Stimulated activated CD8-positive, alpha-beta memory T cell treated with anti-CD3 and anti-CD28 coated beads, Interleukin-2, amount 100 ng/mL, for 48 hours (primary cell): Measurements from ENCODE around the gene SLC38A10.
"Not testable (repeated sequence)": the region's sequence is repeated elsewhere in the genome, so short reads cannot be mapped to it uniquely, and the experiment has no call there.

ENCODE experiments used
- DNase-seq, 2 donors: peaks; one replicate each; pipeline ENCODE4 v3.0.0-alpha.2; 2020; ENCODE audit warnings: low read depth in 2 of 2

The SLC38A10 gene

DNA sequence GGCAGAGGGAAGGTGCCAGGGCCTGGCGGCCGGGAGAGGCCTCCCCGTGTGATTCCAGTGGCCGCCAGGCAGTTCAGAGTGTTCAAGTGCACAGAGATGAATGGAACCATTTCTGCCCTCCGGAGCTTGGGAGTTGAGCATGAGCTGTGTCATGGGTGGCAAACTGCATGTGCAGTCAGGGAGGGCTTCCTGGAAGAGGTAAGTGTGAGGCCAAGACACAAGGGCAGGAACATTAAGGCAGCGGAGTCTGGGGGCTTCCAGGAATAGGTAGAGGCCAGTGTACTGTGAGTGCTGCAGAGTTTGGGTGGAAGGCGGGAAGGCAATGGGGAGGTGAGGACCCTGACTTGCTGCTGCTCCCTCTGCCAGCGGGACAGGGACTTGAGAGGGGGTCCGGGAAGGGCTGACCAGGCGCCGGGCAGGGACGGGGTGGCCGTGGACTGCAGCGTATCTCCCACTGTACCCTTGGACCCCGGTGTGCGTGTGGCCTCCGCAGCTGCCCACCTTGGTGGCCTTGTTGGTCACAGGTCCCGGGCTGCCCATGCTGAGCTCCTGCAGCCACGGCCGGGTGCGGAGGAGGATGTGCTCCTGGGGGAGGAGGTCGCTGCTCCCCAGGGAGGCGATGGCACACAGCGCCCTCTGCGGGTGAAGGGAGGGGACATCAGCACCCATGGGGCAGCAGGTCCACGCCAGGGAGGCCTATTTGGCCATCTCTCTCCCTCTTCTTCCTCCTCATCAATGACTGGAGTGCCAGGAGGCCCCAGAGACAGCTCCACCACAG is 64.9 kb downstream of the SLC38A10 start:
- no peak for DNase-seq

DNA sequence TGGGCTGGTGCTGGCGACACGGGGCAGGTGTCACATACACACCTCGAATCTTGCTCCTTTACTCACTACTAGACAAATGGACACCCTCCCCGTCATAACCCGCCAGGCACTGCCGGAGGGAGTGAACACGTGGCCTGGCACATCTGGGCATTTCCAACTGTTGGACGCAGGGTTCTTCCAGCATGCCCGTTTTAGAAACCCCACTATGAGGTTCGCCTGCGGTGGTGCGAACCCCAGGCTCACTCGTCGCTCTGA is 65.5 kb downstream of the SLC38A10 start:
- DNase-seq: no peak

GRCh38 chr17:81228834-81229665 is 66.1 kb downstream of the SLC38A10 start:
- DNase-seq: no peak

DNA sequence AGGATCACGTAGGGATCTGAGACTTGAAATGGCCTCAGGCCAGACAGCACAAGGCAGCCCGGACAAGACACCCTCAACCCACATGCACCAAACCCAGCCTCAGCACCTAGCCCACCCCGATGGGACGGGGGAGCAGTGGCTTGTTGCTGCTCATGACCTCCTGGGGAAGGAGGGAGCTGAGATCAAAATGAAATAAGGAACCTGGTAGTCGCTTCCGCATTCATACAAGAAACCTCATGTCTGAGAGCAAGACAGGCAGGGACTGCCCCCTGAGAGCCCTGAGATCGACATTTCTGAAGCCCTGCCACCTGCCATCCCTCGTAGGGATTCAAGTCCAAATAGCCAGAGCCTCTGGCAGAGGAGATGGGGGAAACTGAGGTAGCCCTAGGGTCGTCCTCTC is 66.7 kb downstream of the SLC38A10 start:
- no peak for DNase-seq

DNA sequence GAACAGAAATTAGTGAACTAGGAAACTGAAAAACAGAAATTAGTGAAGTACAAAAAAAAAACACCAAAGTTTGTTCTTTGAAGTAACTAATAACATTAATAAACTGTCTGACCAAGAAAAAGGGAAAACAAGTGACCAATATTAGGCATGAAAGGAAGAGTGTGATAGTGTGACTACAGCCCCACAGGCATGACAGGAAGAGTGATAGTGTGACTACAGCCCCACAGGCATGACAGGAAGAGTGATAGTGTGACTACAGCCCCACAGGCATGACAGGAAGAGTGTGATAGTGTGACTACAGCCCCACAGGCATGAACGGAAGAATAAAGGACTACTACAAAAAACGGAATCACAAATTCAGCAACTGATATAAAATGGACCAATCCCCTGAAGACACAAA is 67.5 kb downstream of the SLC38A10 start:
- not testable (repeated sequence) for DNase-seq

DNA sequence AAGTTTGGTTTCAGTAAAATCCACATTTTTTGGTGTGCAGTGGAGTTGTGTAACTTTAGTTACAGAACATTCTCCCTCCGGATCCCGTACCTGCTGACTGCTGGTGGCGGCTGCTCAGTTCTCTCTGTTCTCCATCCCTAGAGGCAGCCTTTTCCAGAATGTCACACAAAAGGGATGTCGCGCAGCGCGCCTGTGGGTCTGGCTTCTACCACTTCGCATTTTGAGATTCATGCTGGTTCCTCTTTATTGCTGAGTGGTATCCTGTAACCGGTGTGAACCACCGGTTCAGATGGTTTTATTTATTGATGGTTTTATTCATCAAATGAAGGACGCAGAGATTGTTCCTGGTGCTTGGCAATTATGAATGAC is 71.4 kb downstream of the SLC38A10 start:
- no peak for DNase-seq

- peak; percentile 99 to 100 for DNase-seq
These were observed 72.0 kb downstream of the SLC38A10 start, which contains the start of gene CEP131 for GRCh38 chr17:81222906-81223761. TSS of gene CEP131 (minus strand) at chr17:81222965. CDS start at chr17:81220056, 2,909 bp downstream.

DNA sequence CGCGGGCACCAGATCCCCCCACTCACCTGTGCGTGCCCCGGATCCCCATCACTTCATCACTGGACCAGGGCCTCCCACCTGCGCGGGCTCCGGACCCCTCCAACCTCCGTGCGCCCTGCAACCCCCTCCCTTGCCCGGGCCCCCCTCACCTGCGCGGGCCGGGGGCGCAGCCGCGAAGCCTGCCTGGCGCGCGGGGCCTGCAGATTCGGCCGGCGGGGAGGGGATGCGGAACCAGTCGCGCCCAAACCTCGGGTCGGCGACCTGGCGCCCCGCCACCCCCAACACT is 72.5 kb downstream of the SLC38A10 start:
- no peak for DNase-seq

- DNase-seq: no peak
These were observed 73.1 kb downstream of the SLC38A10 start for GRCh38 chr17:81221842-81222619.

GRCh38 chr17:81221371-81221841 is 73.7 kb downstream of the SLC38A10 start:
- no peak for DNase-seq

- DNase-seq: no peak
These were observed 75.5 kb downstream of the SLC38A10 start for GRCh38 chr17:81219476-81220180.

DNA sequence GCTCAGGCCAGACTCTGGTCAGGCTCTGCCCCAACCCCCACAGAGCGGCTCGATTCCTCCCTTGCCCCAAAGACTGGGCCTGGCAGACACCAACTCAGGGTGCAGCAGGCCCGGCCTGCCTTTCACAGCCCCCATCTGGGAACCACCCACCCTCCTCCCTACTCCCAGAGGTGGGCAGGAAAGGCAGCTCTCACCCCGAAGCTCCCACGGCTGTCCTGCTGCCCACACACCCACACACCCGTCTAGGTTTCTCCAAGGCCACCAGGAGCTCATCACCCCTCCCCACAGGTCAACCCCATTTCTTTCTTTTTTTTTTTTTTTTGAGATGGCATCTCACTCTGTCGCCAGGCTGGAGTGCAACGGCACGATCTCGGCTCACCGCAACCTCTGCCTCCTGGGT is 76.1 kb downstream of the SLC38A10 start:
- no peak for DNase-seq

- DNase-seq: no peak
These were observed 76.6 kb downstream of the SLC38A10 start for GRCh38 chr17:81218459-81218858.

GRCh38 chr17:81217491-81217890 is 77.6 kb downstream of the SLC38A10 start:
- DNase-seq: no peak

DNA sequence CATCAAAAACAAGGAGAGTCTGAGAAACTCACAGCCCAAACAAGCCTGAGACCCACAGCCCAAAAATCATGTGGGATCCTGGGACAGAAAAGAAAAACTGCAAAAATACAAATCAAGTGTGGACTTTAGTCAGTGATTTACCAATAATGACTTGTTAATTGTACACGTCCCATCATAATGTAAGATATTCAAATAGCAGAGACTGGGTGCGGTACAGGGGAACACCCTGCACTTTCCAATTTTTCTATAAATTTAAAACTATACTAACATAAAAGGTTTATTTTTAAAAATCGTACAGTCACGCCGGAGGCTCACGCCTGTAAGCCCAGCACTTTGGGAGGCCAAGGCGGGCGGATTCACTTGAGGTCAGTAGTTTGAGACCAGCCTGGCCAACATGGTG is 81.1 kb downstream of the SLC38A10 start:
- no peak for DNase-seq

GRCh38 chr17:81212365-81212764 is 82.7 kb downstream of the SLC38A10 start:
- no peak for DNase-seq

DNA sequence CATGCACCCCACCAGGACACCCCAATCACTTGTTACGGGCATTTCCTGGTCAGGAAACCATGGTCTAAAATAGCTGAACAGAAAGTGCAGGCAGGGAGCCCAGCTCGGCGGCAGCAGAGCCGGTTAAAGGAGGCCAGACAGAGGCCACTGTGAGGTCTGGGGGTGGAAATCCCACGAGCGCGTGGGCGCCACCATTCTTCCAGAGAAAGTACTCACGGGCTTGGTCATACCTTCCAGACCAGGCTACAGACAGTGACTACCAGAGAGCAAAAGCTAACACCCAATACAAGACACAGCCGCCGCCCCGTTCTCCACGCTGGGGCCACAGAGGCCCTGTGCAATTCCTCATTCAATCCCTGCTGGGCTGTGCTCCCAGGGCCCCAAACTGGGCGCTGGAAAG is 84.2 kb downstream of the SLC38A10 start:
- DNase-seq: no peak

DNA sequence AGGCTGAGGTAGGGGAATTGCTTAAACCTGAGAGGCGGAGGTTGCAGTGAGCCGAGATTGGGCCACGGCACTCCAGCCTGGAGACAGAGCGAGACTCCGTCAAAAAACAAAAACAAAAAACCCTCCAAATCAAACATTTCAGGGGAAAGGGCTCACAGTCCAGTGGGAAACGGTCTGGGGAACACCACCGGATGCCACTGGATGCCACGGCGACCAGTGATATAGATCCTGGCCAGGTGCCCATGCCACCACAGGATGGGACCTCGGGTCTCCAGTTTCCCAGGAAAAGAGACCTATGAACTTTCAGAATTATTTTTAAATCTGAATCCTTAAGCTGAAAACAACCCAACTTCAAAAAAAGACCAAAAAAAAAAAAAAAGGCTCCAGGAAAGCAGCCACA is 84.6 kb downstream of the SLC38A10 start:
- DNase-seq: no peak

- no peak for DNase-seq
These were observed 86.0 kb downstream of the SLC38A10 start for GRCh38 chr17:81209141-81209540.

DNA sequence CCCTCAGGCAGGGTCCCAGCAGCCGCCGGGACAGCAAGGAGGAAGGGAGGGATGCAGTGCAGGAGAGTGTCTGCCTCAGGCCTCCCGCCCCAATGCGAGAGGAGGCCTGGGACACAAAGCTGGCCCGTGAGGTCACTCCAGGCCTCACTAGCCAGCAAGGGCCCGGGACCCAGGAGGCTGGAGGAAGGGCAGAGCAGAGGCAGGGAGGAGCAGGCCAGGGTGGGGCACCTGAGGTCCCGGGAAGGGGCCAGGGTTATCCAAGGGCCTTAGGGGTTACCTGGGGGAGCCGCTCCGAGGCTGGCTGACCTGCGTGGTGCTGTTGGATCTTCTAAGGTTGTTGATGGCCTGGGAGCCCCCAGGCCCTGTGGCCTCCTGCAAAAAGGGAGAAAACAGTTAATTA is 86.5 kb downstream of the SLC38A10 start:
- DNase-seq: no peak
